Keratinocyte (primary cell): ENCODE measurements around the gene CIZ1. TPM values are rescaled to one million over a fixed set of nuclear protein-coding genes. Genes with fewer than 3 reads are reported as not detected.

Experiments
- DNase-seq: peaks from one replicate; pipeline ENCODE4 v3.0.0-alpha.2; 2011; ENCODE audit warnings: low read depth, missing footprints, low spot score
- FAIRE-seq: peaks from 2 replicates; lab custom pipeline; 2011; peaks lifted over from hg19 to GRCh38; lab: Jason Lieb, UNC
- H2AFZ ChIP-seq: 2 replicates; pipeline ENCODE4 v1.6.0; 2012; ENCODE audit warnings: low read length, control low read depth, inconsistent platforms; ENCODE audit not compliant: control insufficient read depth
- H3K27ac ChIP-seq: 2 replicates; pipeline ENCODE4 v1.5.1; 2011; ENCODE audit warnings: low read length; ENCODE audit not compliant: control insufficient read depth, insufficient read depth
- H3K27me3 ChIP-seq: 3 replicates; pipeline ENCODE4 v1.6.0; 2011; ENCODE audit warnings: low read length; ENCODE audit not compliant: control insufficient read depth, insufficient read depth; ENCODE audit errors: extremely low read depth
- H3K36me3 ChIP-seq, 2 experiments: 2 replicates in 1 of 2; 3 replicates in 1 of 2; pipeline ENCODE4 v1.5.1; 2011; ENCODE audit warnings: low read length in 2 of 2, mild to moderate bottlenecking in 1 of 2; ENCODE audit not compliant: control insufficient read depth in 2 of 2, insufficient read depth in 2 of 2; ENCODE audit errors: extremely low read depth in 1 of 2
- H3K4me1 ChIP-seq: 3 replicates; pipeline ENCODE4 v1.5.1; 2011; ENCODE audit warnings: low read length; ENCODE audit not compliant: control insufficient read depth, insufficient read depth; ENCODE audit errors: extremely low read depth
- H3K4me2 ChIP-seq: 3 replicates; pipeline ENCODE4 v1.6.0; 2011; ENCODE audit warnings: low read depth, low read length; ENCODE audit not compliant: control insufficient read depth, insufficient read depth; ENCODE audit errors: extremely low read depth
- H3K4me3 ChIP-seq, 3 experiments: fragments of 200-600 bp in 1 of 3; sonication (generic) in 1 of 3; 2 replicates in 2 of 3; 3 replicates in 1 of 3; pipeline ENCODE4 v1.5.1; 2011 to 2016; ENCODE audit warnings: low read length in 3 of 3, mild to moderate bottlenecking in 3 of 3, control low read depth in 2 of 3, inconsistent platforms in 1 of 3, low read depth in 1 of 3, mixed read lengths in 1 of 3, mixed run types in 1 of 3, moderate library complexity in 1 of 3; ENCODE audit not compliant: control insufficient read depth in 2 of 3, insufficient read depth in 2 of 3; ENCODE audit errors: extremely low read depth in 1 of 3
- H3K79me2 ChIP-seq: 2 replicates; pipeline ENCODE4 v1.6.0; 2012; ENCODE audit warnings: low read length; ENCODE audit not compliant: control insufficient read depth, insufficient read depth
- H3K9ac ChIP-seq: 3 replicates; pipeline ENCODE4 v1.6.0; 2011; ENCODE audit warnings: low read length; ENCODE audit not compliant: control insufficient read depth, insufficient read depth; ENCODE audit errors: extremely low read depth
- H3K9me1 ChIP-seq: 3 replicates; pipeline ENCODE4 v1.6.0; 2011; ENCODE audit warnings: low read length; ENCODE audit not compliant: control insufficient read depth, insufficient read depth; ENCODE audit errors: extremely low read depth
- H3K9me3 ChIP-seq: 2 replicates; pipeline ENCODE4 v1.5.1; 2012; ENCODE audit warnings: low read depth, low read length; ENCODE audit not compliant: control insufficient read depth
- H4K20me1 ChIP-seq: 3 replicates; pipeline ENCODE4 v1.6.0; 2011; ENCODE audit warnings: low read length; ENCODE audit not compliant: control insufficient read depth, insufficient read depth; ENCODE audit errors: extremely low read depth
- CTCF ChIP-seq, 3 experiments: IDR thresholded peaks in 1 of 3; conservative IDR thresholded peaks in 1 of 3; optimal IDR thresholded peaks in 1 of 3; 2 replicates in 2 of 3; 3 replicates in 1 of 3; pipeline versions ENCODE3 to v1.5.1; 2011; ENCODE audit warnings: low read length in 3 of 3, mild to moderate bottlenecking in 3 of 3, moderate library complexity in 2 of 3, control low read depth in 1 of 3, inconsistent platforms in 1 of 3; ENCODE audit not compliant: insufficient read depth in 2 of 3; ENCODE audit errors: extremely low read depth in 1 of 3
- EZH2 ChIP-seq: IDR thresholded peaks from one replicate; pipeline ENCODE4 v1.6.1; 2012; ENCODE audit warnings: inconsistent platforms, mild to moderate bottlenecking, low read length, moderate library complexity
- dilution Hi-C: fragments of 300-500 bp; cut with MboI; formaldehyde crosslinking; loops from one replicate; pipeline ENCODE4 v1.7.0; 2020; ENCODE audit warnings: low sequenced_read_pairs; ENCODE audit not compliant: extremely low pct_ligation_motif_present
- polyA plus RNA-seq, 5 experiments: library from polyadenylated mRNA; depleted of rRNA in 3 of 5; stranded (reverse) in 3 of 5; stranded (forward) in 1 of 5; unstranded in 1 of 5; fragments of >200 nt; gene quantifications; 1 replicate in 1 of 5; 2 replicates in 3 of 5; 3 replicates in 1 of 5; pipeline versions ENCODE4 v1.2.1 to v1.2.3, GENCODE V29; 2011 to 2012; ENCODE audit warnings: missing spikeins in 2 of 5, low read depth in 1 of 5, low replicate concordance in 1 of 5

The CIZ1 gene
- polyA plus RNA-seq, 1 donor (not counting 4 experiments of a cell fraction or from before 2014, with no cell fraction given): 23.5 TPM

GRCh38 chr9:128153947-128154695 lies 37.3 kb downstream of the CIZ1 start:
- no peaks in the 10 kb centered on the region for H3K27me3 ChIP-seq
- no peaks in the 10 kb centered on the region for H3K9me1 ChIP-seq
- H4K20me1 ChIP-seq: no peaks in the 10 kb centered on the region
- no peaks in the 10 kb centered on the region for H3K9me3 ChIP-seq
- H3K27ac ChIP-seq: no peak overlapping the region
- TF ChIP-seq CTCF (optimal IDR thresholded peaks at IDR 0.05 in 1 of 3, IDR thresholded peaks at IDR 0.05 in 1 of 3, conservative IDR thresholded peaks at IDR 0.05 in 1 of 3; ENCODE audit: extremely low read depth in 1 of 3, insufficient read depth in 2 of 3, low read length in 3 of 3): no peak
- TF ChIP-seq EZH2: no peak
- H3K4me3 ChIP-seq: no peak overlapping the region
- dilution Hi-C loops: no loop called here
- no peaks in the 10 kb centered on the region for H3K79me2 ChIP-seq
- H3K36me3 ChIP-seq: no peaks in the 10 kb centered on the region
- no peak for FAIRE-seq
- H2AFZ ChIP-seq: no peak overlapping the region
- no peak overlapping the region for H3K9ac ChIP-seq
- no peak for DNase-seq
- no peak overlapping the region for H3K4me2 ChIP-seq
- peaks cover 13% of the 10 kb centered on the region for H3K4me1 ChIP-seq

GRCh38 chr9:128153060-128153946 lies 38.1 kb downstream of the CIZ1 start:
- no peak overlapping the region for H2AFZ ChIP-seq
- no peak overlapping the region for H3K4me2 ChIP-seq
- H3K4me3 ChIP-seq: no peak overlapping the region
- no peaks in the 10 kb centered on the region for H3K9me1 ChIP-seq
- no peaks in the 10 kb centered on the region for H3K9me3 ChIP-seq
- H3K9ac ChIP-seq: no peak overlapping the region
- H3K36me3 ChIP-seq: no peaks in the 10 kb centered on the region
- H3K27me3 ChIP-seq: no peaks in the 10 kb centered on the region
- dilution Hi-C loops: no loop called here
- DNase-seq (no peak), FAIRE-seq (no peak)
- no peaks in the 10 kb centered on the region for H3K79me2 ChIP-seq
- no peaks in the 10 kb centered on the region for H4K20me1 ChIP-seq
- no peak for TF ChIP-seq EZH2
- TF ChIP-seq CTCF (optimal IDR thresholded peaks at IDR 0.05 in 1 of 3, IDR thresholded peaks at IDR 0.05 in 1 of 3, conservative IDR thresholded peaks at IDR 0.05 in 1 of 3; ENCODE audit: extremely low read depth in 1 of 3, insufficient read depth in 2 of 3, low read length in 3 of 3): no peak
- peaks cover 22% of the 10 kb centered on the region for H3K4me1 ChIP-seq
- no peak overlapping the region for H3K27ac ChIP-seq
